GM23248 (cell line): ENCODE results near the gene NRDE2.

ENCODE experiments used
- EZH2 ChIP-seq: fragments of 200-600 bp; sonication (generic); IDR thresholded peaks from 2 replicates; pipeline ENCODE4 v1.6.1; 2018; ENCODE audit warnings: antibody characterized with exemption, mild to moderate bottlenecking; ENCODE audit not compliant: insufficient read depth, poor library complexity, severe bottlenecking
- EZH2phosphoT487 ChIP-seq: fragments of 200-600 bp; sonication (generic); IDR thresholded peaks from 2 replicates; pipeline ENCODE4 v1.6.1; 2018; ENCODE audit warnings: antibody characterized with exemption, moderate library complexity, mild to moderate bottlenecking, low read depth; ENCODE audit not compliant: insufficient read depth

DNA sequence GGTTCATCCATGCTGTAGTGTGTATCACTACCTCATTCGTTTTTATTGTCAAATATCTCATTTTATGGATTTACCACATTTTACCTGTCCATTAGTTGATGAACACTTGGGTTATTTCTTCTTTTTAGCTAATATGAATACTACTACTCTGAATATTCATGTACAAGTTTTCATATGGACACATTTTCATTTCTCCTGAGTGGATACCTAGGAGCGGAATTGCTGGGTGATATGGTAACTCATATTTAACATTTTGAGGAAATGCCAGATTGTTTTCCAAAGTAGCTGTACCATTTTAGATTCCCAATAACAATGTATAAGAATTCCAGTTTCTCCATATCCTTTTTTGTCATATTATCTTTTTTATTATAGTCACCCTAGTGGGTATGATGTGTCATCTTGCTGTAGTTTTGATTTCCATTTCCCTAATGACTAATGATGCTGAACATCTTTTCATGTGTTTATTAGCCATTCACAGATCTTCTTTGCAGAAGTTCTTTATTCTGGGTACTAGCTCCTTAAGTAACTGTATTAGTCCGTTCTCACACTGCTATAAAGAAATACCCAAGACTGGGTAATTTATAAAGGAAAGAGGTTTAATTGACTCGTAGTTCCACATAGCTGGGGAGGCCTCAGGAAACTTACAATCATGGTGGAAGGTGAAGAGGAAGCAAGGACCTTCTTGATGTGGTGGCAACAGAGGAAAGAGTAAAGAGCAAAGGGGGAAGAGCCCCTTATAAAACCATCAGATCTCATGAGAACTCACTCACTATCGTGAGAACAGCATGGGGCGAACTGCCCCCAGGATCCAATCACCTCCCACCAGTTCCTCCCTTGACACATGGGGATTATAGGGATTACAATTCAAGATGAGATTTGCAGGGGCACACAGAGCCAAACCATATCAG is 11.9 kb downstream of the NRDE2 start:
- TF ChIP-seq EZH2phosphoT487 (no peak), EZH2 (no peak)
